CD14-positive monocyte (primary cell): ENCODE results near the gene IPO9. TPM values are rescaled to one million over a fixed set of nuclear protein-coding genes. Genes with fewer than 3 reads are reported as not detected.

Experiments
- DNase-seq, 3 donors: peaks; one replicate each; pipeline ENCODE4 v3.0.0-alpha.2; 2011 to 2022
- H2AFZ ChIP-seq: 2 replicates; pipeline ENCODE4 v1.6.0; 2012; ENCODE audit warnings: mild to moderate bottlenecking, low read depth, low read length, inconsistent platforms; ENCODE audit not compliant: insufficient read depth, poor library complexity, severe bottlenecking
- H3K27ac ChIP-seq, 2 donors: 1 replicate in 1 of 2; 2 replicates in 1 of 2; pipeline ENCODE4 v1.5.1; 2012 to 2013; ENCODE audit warnings: low read length in 2 of 2, control low read depth in 1 of 2, inconsistent platforms in 1 of 2, low read depth in 1 of 2, mild to moderate bottlenecking in 1 of 2
- H3K27me3 ChIP-seq, 2 donors: one replicate each; pipeline versions ENCODE4 v1.6.0 to v1.6.1; 2011 to 2013; ENCODE audit warnings: low read length in 2 of 2; ENCODE audit not compliant: control insufficient read depth in 2 of 2, insufficient read depth in 2 of 2
- H3K36me3 ChIP-seq, 2 donors: replicated peaks in 1 of 2; 1 replicate in 1 of 2; 2 replicates in 1 of 2; pipeline versions ENCODE4 v1.5.1 to v1.6.1; 2012 to 2013; ENCODE audit warnings: low read length in 2 of 2, control low read depth in 1 of 2, inconsistent platforms in 1 of 2, mild to moderate bottlenecking in 1 of 2; ENCODE audit not compliant: insufficient read depth in 2 of 2, control insufficient read depth in 1 of 2
- H3K4me1 ChIP-seq, 2 donors: 1 replicate in 1 of 2; 2 replicates in 1 of 2; pipeline versions ENCODE4 v1.5.1 to v1.6.1; 2012 to 2013; ENCODE audit warnings: low read length in 2 of 2, control low read depth in 1 of 2, inconsistent platforms in 1 of 2, mild to moderate bottlenecking in 1 of 2, moderate library complexity in 1 of 2; ENCODE audit not compliant: insufficient read depth in 2 of 2, control insufficient read depth in 1 of 2
- H3K4me2 ChIP-seq: replicated peaks from 2 replicates; pipeline ENCODE3; 2012; ENCODE audit warnings: low read length, moderate library complexity, mild to moderate bottlenecking; ENCODE audit not compliant: poor library complexity, severe bottlenecking; ENCODE audit errors: extremely low read depth
- H3K4me3 ChIP-seq, 3 experiments: fragments of 200-600 bp in 1 of 3; sonication (generic) in 1 of 3; replicated peaks in 1 of 3; 1 replicate in 2 of 3; 2 replicates in 1 of 3; pipeline ENCODE4 v1.5.1; 2011 to 2013; ENCODE audit warnings: low read length in 3 of 3, mild to moderate bottlenecking in 3 of 3, control low read depth in 2 of 3, low read depth in 2 of 3, inconsistent platforms in 1 of 3, moderate library complexity in 1 of 3
- H3K79me2 ChIP-seq: 2 replicates; pipeline ENCODE4 v1.6.0; 2012; ENCODE audit warnings: mild to moderate bottlenecking, control low read depth, inconsistent platforms, low read length, moderate library complexity; ENCODE audit not compliant: insufficient read depth
- H3K9ac ChIP-seq: 2 replicates; pipeline ENCODE4 v1.6.0; 2017; ENCODE audit warnings: low read length, mild to moderate bottlenecking; ENCODE audit not compliant: insufficient read depth, poor library complexity, severe bottlenecking
- H3K9me3 ChIP-seq, 2 donors: replicated peaks in 1 of 2; 1 replicate in 1 of 2; 2 replicates in 1 of 2; pipeline versions ENCODE4 v1.5.1 to v1.6.1; 2012 to 2013; ENCODE audit warnings: low read length in 2 of 2, control low read depth in 1 of 2; ENCODE audit not compliant: control insufficient read depth in 1 of 2, insufficient read depth in 1 of 2
- H4K20me1 ChIP-seq: 2 replicates; pipeline ENCODE4 v1.6.0; 2012; ENCODE audit warnings: mild to moderate bottlenecking, low read length, control low read depth, moderate library complexity; ENCODE audit not compliant: insufficient read depth
- H3K27ac Mint-ChIP-seq, 7 donors: one replicate each; pipeline ENCODE4 v1.8.0; 2020; ENCODE audit warnings: mild to moderate bottlenecking in 7 of 7, mixed read lengths in 7 of 7, moderate library complexity in 6 of 7, inconsistent platforms in 2 of 7
- H3K27me3 Mint-ChIP-seq, 3 donors: one replicate each; pipeline ENCODE4 v1.8.0; 2021 to 2022; ENCODE audit warnings: low read depth in 3 of 3, mild to moderate bottlenecking in 3 of 3, mixed read lengths in 3 of 3, moderate library complexity in 3 of 3, inconsistent platforms in 1 of 3
- H3K36me3 Mint-ChIP-seq, 2 donors: one replicate each; pipeline ENCODE4 v1.8.0; 2020; ENCODE audit warnings: mixed read lengths in 2 of 2, inconsistent platforms in 1 of 2, mild to moderate bottlenecking in 1 of 2
- H3K4me1 Mint-ChIP-seq: one replicate; pipeline ENCODE4 v1.8.0; 2020; ENCODE audit warnings: mild to moderate bottlenecking, mixed read lengths
- H3K4me3 Mint-ChIP-seq, 2 donors: one replicate each; pipeline ENCODE4 v1.8.0; 2020; ENCODE audit warnings: mild to moderate bottlenecking in 2 of 2, mixed read lengths in 2 of 2, moderate library complexity in 1 of 2
- H3K9me3 Mint-ChIP-seq, 7 donors: one replicate each; pipeline ENCODE4 v1.8.0; 2020 to 2022; ENCODE audit warnings: mixed read lengths in 7 of 7, mild to moderate bottlenecking in 6 of 7, moderate library complexity in 6 of 7, inconsistent platforms in 2 of 7
- CTCF ChIP-seq: fragments of 200-600 bp; IDR thresholded peaks from one replicate; pipeline ENCODE4 v1.8.0; 2022; ENCODE audit warnings: antibody characterized with exemption, mild to moderate bottlenecking
- WGBS: methylation state at CpG from one replicate; pipeline ENCODE4 v1.1.5; 2013; ENCODE audit warnings: missing lambda C conversion rate; ENCODE audit not compliant: insufficient coverage; 5-methylcytosine and 5-hydroxymethylcytosine counted together
- intact Hi-C, 2 donors: fragments of 100-400 bp; cut with micrococcal nuclease; formaldehyde crosslinking; loops; one replicate each; pipeline versions ENCODE4 v1.15.0 to v1.15.1; 2023
- polyA plus RNA-seq, 3 donors: library from polyadenylated mRNA; depleted of rRNA in 1 of 3; unstranded in 2 of 3; stranded (reverse) in 1 of 3; fragments of 300-500 nt in 2 of 3; fragments of >200 nt in 1 of 3; fragmentation: Illumina TruSeq in 2 of 3; gene quantifications; 1 replicate in 2 of 3; 2 replicates in 1 of 3; pipeline ENCODE4 v1.2.3, GENCODE V29; 2012 to 2021

Gene IPO9
- polyA plus RNA-seq, 3 donors = 11.3 to 12.6 (median 12.0) TPM

GRCh38 chr1:201888282-201889089, 59.5 kb downstream of the IPO9 start, which contains the start of gene SHISA4:
Gene SHISA4, plus strand, starts transcription at chr1:201888898. Its CDS starts 97 bp downstream, at chr1:201888995.
- Histone ChIP-seq H3K36me3 (no peaks in the 10 kb centered on the region), H3K27ac (no peak within 1 kb of the TSS), H3K9me3 (peaks cover 0 to 6% of the 10 kb centered on the region in 2 donors), H4K20me1 (no peaks in the 10 kb centered on the region), H3K4me1 (peaks cover 20 to 23% of the 10 kb centered on the region in 2 donors), H3K79me2 (no peaks in the 10 kb centered on the region), H3K4me3 (peak within 1 kb of the TSS; percentile 48 to 74 (median 49)), H3K27me3 (peaks cover 19 to 51% of the 10 kb centered on the region in 2 donors), H3K9ac (peak within 1 kb of the TSS; percentile 62), H3K4me2 (peak within 1 kb of the TSS; percentile 90), H2AFZ (peak within 1 kb of the TSS; percentile 95)
- no peak for TF ChIP-seq CTCF
- Mint-ChIP-seq H3K27ac (peak within 1 kb of the TSS in 2 of 7 donors; percentile 13 to 68), H3K27me3 (peaks cover 43 to 60% (median 53%) of the 10 kb centered on the region in 3 donors), H3K4me1 (peaks cover 22% of the 10 kb centered on the region), H3K9me3 (peaks cover 0 to 13% (median 0%) of the 10 kb centered on the region in 7 donors), H3K36me3 (peaks cover 0 to 6% of the 10 kb centered on the region in 2 donors), H3K4me3 (peak within 1 kb of the TSS; percentile 79 to 90)
- intact Hi-C loops = loop anchor here in 1 of 2 donors (10.0 kb wide), 1 partner anchor 256 kb away; the partner anchor contains the start of gene ARL8A
- DNase-seq = peak; percentile 33 to 40 (median 38)
- 10% methylated on average over 46 of the region's 49 CpGs for WGBS

GRCh38 chr1:201889090-201889968, 60.4 kb downstream of the IPO9 start:
- Histone ChIP-seq H2AFZ (peak overlapping the region; percentile 95), H3K9me3 (peaks cover 0 to 6% of the 10 kb centered on the region in 2 donors), H3K79me2 (no peaks in the 10 kb centered on the region), H3K36me3 (no peaks in the 10 kb centered on the region), H4K20me1 (no peaks in the 10 kb centered on the region), H3K4me1 (peaks cover 12 to 15% of the 10 kb centered on the region in 2 donors), H3K9ac (peak overlapping the region; percentile 62), H3K27me3 (peaks cover 19 to 51% of the 10 kb centered on the region in 2 donors), H3K4me2 (peak overlapping the region; percentile 90), H3K4me3 (peak overlapping the region; percentile 48 to 74 (median 49)), H3K27ac (no peak overlapping the region)
- DNase-seq = no peak
- H3K4me1 Mint-ChIP-seq = peaks cover 13% of the 10 kb centered on the region
- intact Hi-C loops = loop anchor here in 1 of 2 donors (10.0 kb wide), 1 partner anchor 255 kb away; the partner anchor contains the start of gene ARL8A
- H3K9me3 Mint-ChIP-seq = peaks cover 0 to 13% (median 0%) of the 10 kb centered on the region in 7 donors
- H3K27me3 Mint-ChIP-seq = peaks cover 43 to 60% (median 53%) of the 10 kb centered on the region in 3 donors
- peaks cover 0 to 6% of the 10 kb centered on the region in 2 donors for H3K36me3 Mint-ChIP-seq
- 28% methylated on average over 28 of the region's 33 CpGs for WGBS
- H3K27ac Mint-ChIP-seq = peak overlapping the region in 2 of 7 donors; percentile 8 to 68
- no peak for TF ChIP-seq CTCF
- H3K4me3 Mint-ChIP-seq = peak overlapping the region; percentile 79 to 90
